ENCODE measurements around the gene UFL1.
"Not testable (repeated sequence)": the region's sequence is repeated elsewhere in the genome, so short reads cannot be mapped to it uniquely, and the experiment has no call there.

Gene UFL1

DNA sequence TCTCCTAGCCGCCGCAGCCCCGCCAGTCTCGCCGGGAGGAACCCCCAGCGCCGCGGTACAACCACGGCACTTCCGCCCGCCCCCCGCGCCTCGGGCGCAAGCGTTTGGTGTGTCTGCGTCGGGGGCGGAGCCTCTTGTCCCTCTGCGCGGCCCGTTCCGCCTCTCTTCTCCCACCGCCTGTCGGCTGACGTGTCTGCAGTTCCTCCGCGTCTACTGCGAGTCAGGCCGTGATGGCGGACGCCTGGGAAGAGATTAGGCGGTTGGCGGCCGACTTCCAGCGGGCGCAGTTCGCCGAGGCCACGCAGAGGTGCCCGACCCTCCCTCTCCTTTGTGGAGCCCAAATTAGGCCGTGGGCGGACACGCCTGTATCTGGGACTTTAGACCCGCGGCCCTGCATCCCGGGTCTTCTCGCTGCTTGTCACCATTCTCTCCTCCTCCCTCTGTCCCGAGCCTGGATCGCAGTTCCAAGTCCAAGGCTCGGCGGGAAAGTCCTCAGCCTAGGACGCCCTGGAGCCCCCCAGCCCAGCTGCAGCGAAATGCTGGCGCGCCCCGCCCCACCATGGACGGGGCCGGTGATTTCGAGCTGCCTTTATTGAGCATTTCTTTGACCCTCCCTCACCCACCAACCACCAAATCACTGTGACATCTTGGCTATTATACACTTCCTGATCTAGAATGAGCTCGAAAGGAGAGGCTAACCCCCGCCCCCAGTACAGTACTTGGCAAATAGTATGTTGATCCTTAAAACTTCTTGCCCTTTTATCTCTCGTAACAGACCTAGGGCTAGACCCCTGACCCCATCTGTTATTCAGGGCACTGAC, at the start of gene UFL1:
TSS of gene UFL1 (plus strand) at position 163 of the 821 bp plus-strand sequence. CDS start at position 231, 68 bp downstream.
- peak; percentile 77 to 90 for DNase-seq

- not testable (repeated sequence) for DNase-seq
Observed at GRCh38 chr6:96472291-96472690, 49.3 kb upstream of the UFL1 start.

GRCh38 chr6:96478695-96479094, 42.9 kb upstream of the UFL1 start:
- DNase-seq: no peak

- no peak for DNase-seq
Observed at GRCh38 chr6:96491926-96492325, 29.7 kb upstream of the UFL1 start.

DNA sequence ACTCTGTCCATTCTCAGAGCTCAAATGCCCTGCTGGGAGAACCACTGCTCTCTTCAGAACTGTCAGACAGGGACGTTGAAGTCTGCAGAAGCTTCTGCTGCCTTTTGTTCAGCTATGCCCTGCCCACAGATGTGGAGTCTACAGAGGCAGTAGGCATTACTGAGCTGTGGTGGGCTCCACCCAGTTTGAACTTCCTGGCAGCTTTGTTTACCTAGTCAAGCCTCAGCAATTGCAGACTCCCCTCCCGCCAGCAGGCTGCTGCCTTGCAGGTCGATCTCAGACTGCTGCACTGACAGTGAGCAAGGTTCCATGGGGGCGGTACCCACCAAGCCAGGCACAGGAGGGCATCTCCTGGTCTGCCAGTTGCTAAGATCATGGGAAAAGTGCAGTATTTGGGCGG, 21.8 kb upstream of the UFL1 start:
- DNase-seq: no peak

- no peak for DNase-seq
Observed at GRCh38 chr6:96502915-96503314, 18.7 kb upstream of the UFL1 start.

GRCh38 chr6:96505363-96505762, 16.2 kb upstream of the UFL1 start:
- DNase-seq: no peak

GRCh38 chr6:96509281-96509680, 12.3 kb upstream of the UFL1 start:
- DNase-seq: no peak

- peak in 1 of 2 experiments; percentile 2 for DNase-seq
Observed at GRCh38 chr6:96520171-96521115, 1.2 kb upstream of the UFL1 start.

GRCh38 chr6:96521306-96521643, 331 bp upstream of the UFL1 start:
- DNase-seq: no peak

GRCh38 chr6:96522465-96523009, 931 bp downstream of the UFL1 start:
- DNase-seq: peak in 1 of 2 experiments; percentile 61

- DNase-seq: no peak
Observed at GRCh38 chr6:96528193-96528592, 6.6 kb downstream of the UFL1 start.

GRCh38 chr6:96532399-96532798, 10.8 kb downstream of the UFL1 start:
- DNase-seq: no peak

DNA sequence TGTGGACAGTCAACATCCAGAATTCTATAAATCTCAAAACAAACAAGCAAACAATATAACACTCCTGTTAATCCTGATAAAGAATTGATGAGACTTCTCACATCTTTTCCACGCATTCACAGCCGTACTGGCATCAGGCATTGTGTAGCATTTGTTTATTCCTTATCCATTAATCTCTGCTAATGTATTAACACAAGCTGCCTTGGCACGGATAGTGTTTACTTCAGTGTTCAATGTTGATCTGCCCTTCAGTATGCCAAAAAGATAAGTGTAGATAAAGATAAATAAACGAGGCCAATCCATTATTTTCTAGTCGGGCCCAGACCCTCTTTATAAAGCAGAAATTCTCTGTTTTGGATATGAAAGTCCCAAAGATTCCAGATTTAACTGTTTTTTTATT, 16.1 kb downstream of the UFL1 start:
- DNase-seq: no peak

GRCh38 chr6:96542702-96543101, 21.1 kb downstream of the UFL1 start:
- peak in 1 of 2 experiments; percentile 16 for DNase-seq

GRCh38 chr6:96545882-96546281, 24.3 kb downstream of the UFL1 start:
- DNase-seq: no peak

GRCh38 chr6:96547654-96548053, 26.0 kb downstream of the UFL1 start:
- DNase-seq: no peak

DNA sequence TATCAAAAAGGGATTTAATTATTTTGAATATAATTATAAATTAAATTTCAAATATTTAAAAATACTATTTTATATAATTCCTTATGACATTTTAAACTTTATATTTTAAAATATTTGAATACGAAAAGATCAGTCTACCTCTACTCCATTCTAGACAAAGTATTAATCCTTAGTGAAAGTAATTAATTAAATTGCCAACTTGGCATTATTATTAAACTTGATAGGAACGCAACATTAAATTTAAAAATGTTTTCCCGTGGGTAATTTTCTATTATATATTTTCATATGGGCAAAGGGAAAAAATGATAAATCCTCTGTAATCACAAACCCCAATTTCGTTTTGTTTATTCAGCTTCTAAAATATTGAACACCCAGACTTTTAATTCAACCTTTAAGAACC, 33.0 kb downstream of the UFL1 start:
- no peak for DNase-seq

DNA sequence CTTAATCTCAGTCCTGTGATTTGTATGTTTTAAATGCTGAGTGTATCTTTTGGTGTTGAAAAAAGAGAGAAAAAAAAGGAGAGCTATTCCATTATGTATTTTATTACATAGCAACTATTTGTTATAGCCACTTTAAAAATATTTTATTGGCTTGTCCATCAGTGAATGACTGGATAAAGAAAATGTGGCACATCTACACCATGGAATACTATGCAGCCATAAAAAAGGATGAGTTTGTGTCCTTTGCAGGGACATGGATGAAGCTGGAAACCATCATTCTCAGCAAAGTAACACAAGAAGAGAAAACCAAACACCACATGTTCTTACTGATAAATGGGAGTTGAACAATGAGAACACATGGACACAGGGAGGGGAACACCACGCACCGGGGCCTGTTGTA, 38.1 kb downstream of the UFL1 start:
- not testable (repeated sequence) for DNase-seq

DNA sequence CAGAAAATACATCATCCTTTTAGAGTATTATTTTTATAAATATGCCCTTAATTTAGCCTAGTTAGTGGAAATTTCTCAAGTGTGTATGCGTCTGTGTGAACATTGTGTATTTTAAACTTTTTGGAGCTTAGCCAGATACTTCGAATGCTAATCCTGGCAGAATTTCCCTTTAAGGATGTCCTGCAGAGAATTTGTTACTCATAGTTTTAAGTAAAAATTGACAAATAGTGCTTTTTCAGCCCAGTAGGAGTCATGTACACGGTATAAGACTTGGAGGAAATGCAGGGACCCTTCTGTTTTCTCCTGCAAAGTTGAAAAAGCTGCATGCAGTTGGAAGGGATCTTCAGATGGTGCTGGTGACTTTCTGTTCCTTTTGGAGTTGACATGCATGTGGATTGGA, 41.3 kb downstream of the UFL1 start, which contains the start of gene FHL5:
TSS of gene FHL5 (plus strand) at position 243 of the 400 bp plus-strand sequence. CDS start 40,486 bp downstream, outside the sequence.
- no peak for DNase-seq

GRCh38 chr6:96563853-96564252, 42.2 kb downstream of the UFL1 start:
- no peak for DNase-seq

DNA sequence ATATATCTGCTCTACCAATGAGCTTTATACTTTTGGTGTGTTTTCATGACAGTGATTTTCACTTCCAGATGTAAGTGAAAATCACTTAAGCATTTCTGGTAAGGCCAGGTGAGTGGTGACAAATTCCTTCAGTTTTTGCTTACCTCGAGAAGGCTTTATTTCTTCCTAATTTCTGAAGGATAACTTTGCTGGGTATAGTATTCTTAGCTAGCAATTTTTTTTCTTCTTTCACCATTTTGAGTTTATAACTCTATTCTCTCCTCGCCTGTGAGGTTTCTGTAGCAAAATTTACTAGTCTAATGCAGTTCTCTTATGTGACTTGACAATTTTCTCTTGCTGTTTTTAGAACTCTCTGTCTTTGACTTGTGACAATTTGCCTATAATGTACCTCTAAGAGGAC, 48.4 kb downstream of the UFL1 start:
- no peak for DNase-seq

GRCh38 chr6:96571551-96571950, 49.9 kb downstream of the UFL1 start:
- DNase-seq: no peak

All from SW 1271 (cell line).